Nucleus accumbens (tissue), 56 donors: ENCODE measurements around the gene EGR2.
A peak's percentile ranks its signal among the peaks of the same experiment; 100 is the strongest.

ENCODE experiments used
- DNase-seq, 56 donors: peaks; one replicate each; lab custom pipeline; 2025; lab: John Stamatoyannopoulos, UW

EGR2 gene

DNA sequence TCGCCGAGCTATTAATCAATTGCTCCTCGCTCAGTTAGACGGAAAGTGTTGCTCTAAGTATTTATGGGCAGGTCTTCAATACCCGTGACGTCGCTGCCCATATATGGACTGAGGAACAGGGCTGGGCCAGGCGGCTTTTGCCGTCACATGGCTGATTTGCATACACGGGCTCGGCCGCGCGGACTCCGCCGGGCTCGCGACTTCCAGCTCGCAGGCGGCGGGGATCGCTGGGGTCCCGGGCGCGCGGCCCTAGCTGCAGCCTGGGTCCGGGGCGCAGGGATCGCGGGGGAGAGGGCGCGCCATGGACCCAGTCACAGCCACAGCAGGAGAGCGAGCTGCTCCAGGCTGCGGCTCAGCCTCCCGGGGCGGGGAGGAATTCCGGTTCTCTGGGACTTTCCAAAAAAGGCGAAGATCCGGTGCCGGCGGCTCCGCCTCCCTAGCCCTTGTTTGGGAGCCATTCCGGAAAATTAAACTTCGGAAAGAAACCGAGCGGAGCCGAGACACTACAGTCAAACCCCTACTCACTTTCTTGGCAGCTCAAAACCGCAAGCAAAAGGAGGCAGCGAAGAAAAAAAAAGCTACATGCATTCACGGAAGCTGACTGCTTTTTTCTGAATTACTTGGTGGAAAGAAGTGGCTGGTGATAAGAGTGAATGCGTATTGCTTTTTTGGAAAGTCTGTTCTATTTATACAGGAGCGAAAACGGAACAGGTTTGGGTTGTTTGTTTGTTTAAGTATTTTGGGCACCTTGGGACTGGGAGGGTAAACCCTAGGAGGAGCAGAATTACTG lies at the start of gene EGR2:
EGR2 (minus strand) TSS at position 36 of the 790 bp plus-strand sequence. CDS start 337 bp downstream, outside the sequence.
- peak; percentile 52 to 97 (median 93) for DNase-seq

DNA sequence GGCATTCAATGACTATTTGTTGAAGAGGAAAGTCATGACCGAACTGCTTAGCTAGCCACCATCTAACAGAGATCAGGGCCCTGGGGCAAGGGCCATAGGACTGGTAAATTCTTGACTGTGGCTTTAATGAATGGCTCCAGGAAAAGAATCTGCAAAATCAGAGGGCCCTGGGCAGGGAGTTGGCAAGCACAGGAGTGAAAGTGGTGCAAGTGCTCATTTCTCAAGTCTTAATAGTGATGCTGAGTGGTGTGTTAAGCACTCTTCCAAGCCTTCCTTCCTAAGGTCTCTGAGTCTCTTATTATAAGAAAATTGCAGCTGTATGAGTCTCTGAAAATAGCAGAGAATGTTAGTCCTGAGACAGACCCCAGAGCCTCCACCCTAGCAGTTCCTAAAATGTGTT lies 46.3 kb upstream of the EGR2 start:
- no peak for DNase-seq

DNA sequence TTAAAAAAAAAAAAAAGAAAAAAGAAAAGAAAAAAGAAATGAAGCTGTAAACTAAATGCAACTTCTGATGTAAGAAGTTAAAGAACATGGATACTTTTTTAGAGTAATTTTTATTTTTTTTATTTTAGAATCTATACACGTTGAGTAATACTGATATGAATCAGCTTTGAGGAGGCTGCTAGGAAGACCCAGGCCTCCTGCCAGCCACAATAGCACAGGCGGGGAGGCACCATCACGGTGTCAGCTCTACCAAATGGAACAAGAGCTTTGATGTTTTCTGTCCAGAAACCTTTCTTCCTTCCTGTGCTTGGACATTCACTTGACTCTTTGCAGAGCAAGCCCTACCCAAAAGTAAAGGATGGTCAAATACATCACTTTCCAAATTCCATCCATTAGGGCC lies 45.3 kb upstream of the EGR2 start:
- no peak for DNase-seq

DNA sequence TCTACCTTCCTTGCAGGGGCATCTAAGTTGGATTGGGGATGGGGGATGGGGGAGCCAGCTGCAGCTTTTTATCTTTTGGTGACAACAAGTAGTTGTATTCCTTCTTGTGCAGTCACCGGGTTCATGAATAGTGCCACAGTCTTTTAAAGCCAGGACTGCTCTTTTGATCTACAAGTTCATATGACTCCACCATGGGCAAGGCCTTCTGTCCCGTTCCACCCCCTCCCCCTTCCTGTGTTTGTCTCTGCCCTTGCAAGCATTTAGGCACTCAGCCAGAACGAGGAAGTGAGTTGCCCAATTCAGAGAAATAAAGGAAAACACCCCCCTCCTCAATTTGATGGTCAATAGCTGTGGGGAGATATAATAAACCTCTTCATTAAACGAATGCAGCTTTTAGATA lies 44.8 kb upstream of the EGR2 start:
- DNase-seq, result no peak

DNA sequence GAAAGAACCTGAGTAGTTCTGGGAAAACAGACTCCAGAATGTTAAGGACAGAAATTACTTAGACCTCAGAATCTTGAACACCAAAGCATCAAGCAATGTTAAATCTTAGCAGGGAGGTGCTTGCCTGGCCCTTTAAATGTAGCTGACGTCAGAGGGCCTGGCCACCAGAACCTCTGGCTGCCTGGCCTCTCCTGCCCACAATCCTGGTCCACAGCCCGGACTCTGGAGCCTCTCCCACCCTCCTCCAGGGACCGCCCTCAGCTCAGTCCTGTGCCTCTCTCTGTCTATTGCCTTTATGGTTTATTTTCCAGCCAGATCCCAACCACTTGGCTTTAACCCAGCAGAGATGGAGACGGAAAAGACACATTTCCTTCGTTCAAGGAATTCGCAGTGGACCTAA lies 42.2 kb upstream of the EGR2 start:
- DNase-seq, result no peak

DNA sequence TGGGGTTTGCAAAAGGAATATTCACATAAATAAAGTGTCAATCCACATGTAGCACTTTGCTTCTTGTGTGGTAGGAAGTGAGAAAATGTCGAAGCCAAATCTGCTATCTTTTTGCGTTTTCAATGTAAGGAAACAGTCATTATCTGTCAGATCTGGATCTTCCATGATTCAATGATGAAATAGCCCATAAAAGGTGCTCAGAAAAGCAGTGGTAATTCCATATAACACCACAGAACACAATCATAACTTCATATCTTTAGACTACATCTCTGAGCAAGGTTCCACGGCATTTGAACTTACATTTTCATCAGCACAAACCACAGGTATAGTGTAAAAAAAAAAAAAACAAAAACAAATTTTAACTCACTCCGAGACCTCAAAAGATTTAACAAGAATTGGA lies 39.9 kb upstream of the EGR2 start:
- no peak for DNase-seq

DNA sequence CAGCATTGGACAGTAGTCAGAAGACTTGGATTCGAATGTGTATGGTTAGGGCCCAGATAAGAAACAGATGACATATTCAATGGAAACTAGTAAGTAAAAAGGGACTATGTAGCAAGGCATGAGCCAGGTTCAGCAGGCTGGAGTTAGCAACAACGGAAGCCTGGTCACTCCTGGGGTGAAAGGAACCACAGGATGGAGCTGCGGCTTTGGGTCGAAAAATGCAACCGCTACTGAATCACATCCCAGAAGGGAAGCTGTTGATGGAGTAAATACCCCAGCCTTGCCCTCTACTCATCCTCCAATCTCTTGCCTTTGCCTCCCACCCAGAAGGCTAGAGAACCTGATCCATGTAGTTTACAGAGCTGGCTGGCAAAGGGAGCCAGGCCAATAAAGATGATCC lies 37.5 kb upstream of the EGR2 start:
- peak in 1 of 56 donors; percentile 0 for DNase-seq

DNA sequence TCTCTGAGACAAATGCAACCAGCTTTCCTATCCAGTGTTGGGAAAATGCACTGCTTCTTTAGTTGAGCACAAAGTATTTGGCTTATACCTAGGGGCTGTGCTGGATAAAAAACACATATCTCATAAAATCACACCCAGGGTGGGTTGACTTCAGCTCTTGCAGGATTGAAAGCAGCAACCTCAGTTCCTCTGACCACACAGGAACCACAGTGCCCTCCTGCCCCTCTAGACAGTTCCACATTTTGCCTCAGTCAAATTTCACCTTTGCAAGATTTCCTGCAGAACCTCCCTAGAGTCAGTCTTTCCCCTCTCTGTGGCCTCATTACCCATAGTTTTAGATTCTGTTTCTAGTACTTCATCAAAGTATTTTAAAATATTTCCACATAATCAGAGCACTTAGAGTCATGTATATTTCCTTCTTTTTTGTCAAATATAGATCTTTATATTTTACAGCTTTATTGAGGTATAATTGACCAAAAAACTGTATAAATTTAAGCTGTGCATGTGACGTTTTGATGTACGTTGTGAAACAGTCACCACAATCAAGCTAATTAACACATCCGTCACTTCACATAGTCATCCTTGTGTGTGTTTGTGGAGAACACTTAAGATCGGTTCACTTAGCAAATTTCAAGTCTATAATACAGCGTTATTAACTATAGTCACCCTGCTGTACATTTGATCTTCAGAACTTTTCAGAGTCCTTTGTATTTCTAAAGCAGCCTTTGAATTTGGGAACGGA lies 37.0 kb upstream of the EGR2 start:
- DNase-seq, result no peak

DNA sequence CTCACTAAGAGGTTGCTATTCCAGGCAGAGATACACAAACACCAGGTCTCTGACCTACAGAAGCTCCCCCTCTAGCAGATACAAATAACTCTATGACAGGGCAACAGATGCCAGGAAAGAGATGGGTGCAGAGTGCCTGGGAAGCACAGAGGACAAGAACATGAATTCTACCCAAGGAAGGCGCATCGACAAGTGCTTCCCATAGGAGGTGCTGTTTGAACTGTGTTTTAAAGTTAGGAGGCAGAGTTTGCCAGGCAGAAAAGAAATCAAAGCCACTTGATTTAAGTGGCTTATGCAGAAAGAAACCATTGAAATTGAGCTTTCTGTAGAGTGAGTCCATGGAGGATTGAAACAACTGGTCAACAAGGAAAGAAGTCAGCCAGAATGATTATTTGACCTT lies 35.3 kb upstream of the EGR2 start:
- no peak for DNase-seq

DNA sequence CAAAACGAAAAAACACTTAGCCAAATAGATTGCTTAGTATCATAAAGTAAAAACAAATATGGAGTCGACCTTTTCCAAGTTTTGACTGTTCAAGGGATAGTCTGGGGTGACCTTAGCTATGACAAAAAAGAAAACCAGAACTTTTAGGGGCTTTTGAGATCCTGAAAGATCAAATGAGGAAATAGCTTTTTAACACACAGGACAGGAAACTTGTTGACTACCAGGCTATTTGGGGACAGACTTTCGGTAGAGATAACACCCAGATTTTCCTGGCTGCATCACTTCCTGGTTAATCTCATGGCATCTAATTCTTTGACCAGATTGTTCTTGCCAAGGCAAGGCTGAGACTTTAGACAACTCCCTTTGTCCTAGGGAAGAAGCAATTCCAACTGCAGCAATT lies 34.5 kb upstream of the EGR2 start:
- DNase-seq, result no peak

DNA sequence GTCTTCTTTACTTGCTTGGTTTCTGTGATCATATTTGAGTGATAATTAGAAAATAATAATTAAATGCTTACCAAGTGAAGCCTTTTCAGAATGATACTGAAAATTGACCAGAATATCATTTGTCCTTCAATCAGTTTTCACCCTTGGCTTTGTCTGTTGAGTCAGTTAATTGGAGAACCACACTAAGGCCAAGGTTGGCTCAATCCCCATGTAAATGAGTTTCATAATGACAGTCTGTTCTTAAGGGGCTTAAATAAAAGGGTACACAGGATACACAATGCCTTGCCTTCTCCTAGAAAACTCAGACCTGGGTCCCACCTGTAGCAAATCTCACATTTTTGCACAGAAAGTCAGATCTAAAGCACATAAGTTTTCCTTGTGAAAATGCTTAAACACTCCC lies 31.3 kb upstream of the EGR2 start:
- DNase-seq, result no peak

DNA sequence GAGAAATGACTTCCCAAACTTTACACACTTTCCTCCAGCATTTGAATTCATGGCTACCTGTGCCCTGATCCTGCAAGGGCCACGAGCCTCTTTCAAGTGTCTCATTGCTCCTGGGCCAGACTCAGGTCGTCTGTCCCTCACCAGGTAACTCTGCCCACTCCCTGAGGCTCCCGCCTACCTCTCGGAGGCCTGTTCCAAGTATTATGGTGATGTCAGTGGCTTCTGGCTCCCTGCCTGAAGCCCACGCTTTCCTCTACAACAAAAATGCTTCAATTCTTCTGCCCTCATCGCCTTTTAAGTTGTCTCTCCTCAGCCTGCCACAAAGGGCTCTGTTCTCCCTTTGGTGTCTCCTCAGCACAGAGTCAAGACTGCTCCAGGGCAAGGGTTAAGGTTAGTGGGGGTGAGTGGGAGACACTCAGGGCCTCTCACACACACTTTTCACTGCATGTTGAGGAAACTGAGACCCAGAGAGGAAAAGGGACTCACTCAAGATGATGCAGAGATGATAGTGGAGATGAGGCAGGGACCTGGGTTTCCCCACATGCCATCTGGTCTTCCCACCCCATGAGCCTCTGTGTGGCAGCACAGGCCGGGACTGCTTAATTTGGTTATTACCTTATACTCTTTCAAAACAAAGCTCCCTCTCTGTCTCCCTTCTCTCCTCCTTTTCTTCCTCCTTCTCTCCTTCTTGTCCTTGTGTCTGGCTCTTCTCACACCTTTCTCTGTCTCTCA lies 28.3 kb upstream of the EGR2 start:
- DNase-seq, result no peak

DNA sequence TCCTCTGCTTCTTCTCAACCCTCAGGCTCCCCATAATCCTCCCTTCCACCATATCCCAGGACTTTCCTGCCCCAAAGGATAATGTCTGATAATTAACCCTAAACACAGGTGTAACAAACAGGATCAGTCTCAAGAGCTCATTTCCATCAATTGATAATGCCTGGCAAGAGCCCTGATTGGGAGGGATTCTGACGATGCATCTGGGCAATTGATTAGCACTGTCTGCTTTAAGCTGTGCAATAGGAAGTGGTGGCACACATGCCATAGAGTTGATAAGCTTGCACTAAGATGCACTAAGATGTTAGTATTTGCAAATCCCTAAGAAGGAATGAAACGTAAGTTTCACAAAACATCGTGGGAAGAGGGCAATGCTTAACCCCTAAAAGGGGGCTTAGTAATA lies 27.4 kb upstream of the EGR2 start:
- DNase-seq, result no peak

DNA sequence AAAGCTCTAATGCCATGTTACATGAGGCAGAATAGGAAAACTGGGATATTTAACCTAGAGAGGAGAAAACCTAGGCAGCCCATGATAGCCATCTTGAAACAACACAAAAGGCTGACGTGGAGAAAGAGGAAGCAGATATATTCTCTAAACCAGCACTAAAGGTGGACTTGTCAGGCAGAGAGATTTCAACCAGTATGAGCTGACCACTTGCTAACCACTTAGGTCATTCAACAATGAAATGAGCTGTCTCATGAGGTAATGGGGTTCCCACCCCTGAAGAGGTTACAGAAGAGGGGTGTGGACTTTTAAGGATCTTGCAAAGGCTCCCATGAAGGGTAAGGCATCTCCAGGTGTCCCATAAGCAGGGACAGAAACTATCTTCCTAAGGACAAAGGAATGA lies 26.8 kb upstream of the EGR2 start:
- DNase-seq, result no peak

DNA sequence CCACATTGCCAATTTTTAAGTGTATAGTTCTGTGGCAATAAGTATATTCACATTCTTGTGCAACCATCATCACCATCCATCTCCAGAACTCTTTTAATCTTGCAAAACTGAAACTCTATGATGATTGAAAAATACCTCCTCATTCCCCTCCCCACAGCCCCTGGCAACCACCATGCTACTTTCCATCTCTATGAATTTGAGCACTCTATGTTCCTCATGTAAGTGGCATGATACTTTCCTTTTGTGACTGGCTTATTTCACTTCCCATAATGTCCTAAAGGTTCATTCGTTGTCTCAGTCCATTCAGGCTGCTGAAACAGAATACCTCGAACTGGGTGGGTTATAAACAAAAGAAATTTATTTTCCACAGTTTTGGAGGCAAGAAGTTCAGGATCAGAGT lies 23.4 kb upstream of the EGR2 start:
- DNase-seq, result no peak

DNA sequence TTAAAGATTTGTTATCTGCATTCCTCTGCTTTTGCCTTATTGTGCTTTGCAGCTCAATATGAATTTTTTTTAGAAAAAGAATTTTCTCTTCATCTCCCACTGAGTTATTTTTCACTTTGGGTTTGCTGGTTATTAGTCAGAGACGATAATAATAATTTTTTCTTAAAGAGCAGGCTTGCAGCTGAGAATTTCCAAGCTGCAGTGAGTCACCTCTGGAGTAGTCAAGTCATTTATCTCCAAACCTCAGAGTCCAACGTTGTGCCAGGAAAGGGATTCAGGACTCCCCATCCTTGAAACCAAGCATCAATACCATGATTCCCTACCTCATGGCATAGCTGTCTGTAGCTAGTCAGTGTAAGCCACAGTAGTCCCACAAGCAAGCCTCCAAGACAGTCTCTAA lies 15.2 kb upstream of the EGR2 start:
- no peak for DNase-seq

DNA sequence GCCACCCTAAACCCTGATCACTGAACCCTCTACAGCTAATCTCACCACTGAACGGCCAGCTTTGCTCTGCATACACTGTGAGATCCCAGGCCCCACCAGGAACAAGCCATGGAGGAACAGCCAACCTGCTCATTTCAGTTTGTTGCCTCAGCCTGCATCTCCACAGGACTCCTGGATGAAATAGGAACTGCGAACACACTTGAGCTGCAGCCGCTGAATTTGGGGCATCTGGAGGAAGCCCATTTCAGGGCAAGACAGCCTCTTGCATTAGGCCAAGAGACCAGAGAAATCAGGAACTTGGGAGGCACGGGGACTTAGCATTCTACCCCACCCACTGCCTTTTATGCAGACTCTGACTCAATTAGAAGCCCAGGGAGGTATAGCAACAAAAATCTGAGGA lies 14.5 kb upstream of the EGR2 start:
- DNase-seq, result no peak

DNA sequence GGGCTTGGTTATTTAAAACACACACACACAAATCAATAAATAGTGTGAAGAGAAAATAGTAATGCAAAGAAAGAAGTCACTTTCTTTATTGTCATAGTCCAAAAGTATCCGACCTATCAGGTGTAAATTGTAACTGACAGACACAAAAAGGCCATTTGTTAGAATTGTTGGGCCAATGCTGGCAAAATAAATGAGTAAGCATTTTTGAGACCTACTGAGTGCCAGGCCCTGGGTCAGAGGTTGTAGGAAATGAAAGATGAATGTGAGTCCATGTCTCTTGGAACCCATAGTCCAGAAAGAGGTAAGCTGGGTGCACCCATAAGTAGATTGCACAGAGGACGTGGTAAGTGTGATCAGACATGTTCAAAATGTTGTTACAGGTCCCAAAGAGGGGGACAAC lies 13.5 kb upstream of the EGR2 start:
- no peak for DNase-seq

DNA sequence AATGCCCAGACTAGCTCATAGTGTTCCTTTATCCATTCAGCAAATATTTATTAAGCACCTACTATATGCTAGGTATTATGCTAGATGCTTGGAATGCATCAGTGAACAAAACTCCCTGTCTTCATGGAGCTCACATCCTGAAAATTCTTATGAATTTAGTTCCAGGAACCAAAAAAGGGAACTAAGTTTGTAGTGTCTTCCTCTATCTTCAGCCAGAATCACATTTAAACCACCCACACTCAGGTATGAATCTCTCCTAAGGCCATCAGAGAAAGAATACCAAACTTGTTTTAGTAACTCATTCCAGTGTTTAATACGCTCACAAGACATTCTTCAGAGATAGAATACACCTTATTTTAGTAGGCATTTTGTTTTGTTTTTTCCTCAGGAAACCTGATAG lies 10.1 kb upstream of the EGR2 start:
- DNase-seq, result no peak

DNA sequence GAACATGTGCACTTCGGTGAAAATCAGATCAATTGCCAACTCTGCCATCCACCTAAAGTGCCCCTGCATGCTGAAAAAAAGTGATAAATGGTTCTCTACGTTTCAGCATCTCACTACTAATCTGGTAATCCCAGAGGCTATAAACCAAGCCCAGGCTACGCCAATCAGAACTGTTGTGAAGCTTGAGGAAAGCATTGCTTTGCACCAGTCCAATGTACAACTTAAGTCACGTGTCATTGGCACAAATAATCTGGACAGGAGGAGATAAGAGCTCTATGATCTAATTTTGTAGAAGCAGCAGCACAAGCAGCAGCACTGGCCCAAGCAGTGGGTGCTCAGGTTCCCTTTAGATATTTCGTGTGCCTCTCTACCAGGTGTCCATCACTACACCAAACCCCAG lies 4.4 kb upstream of the EGR2 start:
- DNase-seq, result no peak

DNA sequence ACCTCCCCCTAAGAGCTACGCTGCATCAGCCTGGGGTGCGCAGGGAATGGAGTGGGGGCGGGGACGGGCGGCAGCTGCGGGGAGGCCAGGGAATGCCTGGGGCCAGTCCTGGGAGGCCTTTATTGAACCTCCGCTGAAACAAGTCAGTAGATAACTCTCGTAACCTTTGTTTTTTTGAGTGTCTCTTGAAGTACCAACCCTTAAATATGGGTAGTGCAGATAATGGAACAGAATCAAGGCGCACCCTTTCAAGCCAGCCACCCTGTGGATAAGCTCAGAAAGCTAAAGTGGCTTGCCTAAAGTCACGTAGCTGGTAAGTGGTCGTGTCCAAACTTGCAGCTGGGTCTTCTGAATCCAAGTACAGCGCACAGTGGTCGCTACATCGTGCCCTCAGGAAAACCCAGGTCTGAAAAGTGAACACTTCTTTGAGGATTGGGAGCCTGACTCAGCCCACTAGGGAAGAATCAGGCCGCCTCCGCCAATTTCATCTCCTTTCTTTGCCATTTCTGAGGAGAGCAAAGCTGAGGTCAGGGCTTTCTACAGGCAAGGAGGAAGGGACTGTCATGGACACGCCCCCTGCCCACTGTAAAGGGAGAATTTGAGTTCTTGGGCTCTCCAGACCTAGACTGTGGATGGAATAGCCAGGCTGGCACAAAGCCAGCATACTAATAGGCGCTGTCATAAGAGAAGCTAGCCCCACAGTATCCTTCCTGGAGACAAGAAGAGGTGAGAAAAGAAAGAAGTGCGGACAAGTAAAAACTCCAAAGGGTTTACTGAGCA lies 3.2 kb upstream of the EGR2 start:
- DNase-seq, result peak in 1 of 56 donors; percentile 11
